ENCODE data around the gene CNPPD1. TPM values are rescaled to one million over a fixed set of nuclear protein-coding genes. Genes with fewer than 3 reads are reported as not detected.

Gene CNPPD1
- total RNA-seq, 2 experiments from 2014 or later = 42.3 to 43.4 TPM

DNA sequence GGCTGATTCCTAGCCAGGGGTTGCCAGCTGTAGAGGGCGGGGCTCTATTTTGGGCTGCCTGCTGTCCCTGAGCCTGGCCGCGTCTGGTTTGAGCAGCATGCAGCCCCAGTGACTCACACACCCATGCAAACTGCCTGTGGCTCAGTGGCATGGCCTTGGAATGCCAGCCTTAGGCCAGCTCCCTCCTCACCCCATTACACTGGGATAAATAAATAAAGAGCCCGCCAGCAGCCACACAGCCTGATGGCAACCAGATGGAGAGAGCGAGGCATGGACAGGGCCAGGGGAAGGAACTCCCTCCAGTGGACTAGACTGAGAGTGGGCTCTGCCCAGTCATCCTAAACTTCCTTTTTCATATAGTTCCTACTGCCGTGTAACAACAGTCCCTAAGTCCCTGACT, 34.4 kb downstream of the CNPPD1 start:
- Histone ChIP-seq H3K27me3 (ENCODE audit: control insufficient read depth in 1 of 2, insufficient read depth in 2 of 2, low read length in 2 of 2) (no peaks in the 10 kb centered on the region), H3K27ac (ENCODE audit: low read depth in 1 of 2, low read length in 2 of 2) (no peak overlapping the region), H3K4me1 (ENCODE audit: insufficient read depth, low read length) (no peaks in the 10 kb centered on the region), H3K9me3 (ENCODE audit: control insufficient read depth in 1 of 2, insufficient read depth in 1 of 2, low read length in 2 of 2) (no peaks in the 10 kb centered on the region), H3K4me3 (ENCODE audit: low read length) (no peak overlapping the region), H3K36me3 (ENCODE audit: insufficient read depth, low read length) (peaks cover 64% of the 10 kb centered on the region)
- Mint-ChIP-seq H3K9me3 (no peaks in the 10 kb centered on the region), H3K36me3 (ENCODE audit: low read depth) (peaks cover 93% of the 10 kb centered on the region), H3K4me3 (no peak overlapping the region), H3K27ac (no peak overlapping the region), H3K27me3 (no peaks in the 10 kb centered on the region), H3K4me1 (ENCODE audit: low read depth) (no peaks in the 10 kb centered on the region)
- ATAC-seq (ENCODE audit: poor library complexity) = no peak
- intact Hi-C loops (cut with DNase I, micrococcal nuclease) = no loop called here
- TF ChIP-seq, protein P1, sequence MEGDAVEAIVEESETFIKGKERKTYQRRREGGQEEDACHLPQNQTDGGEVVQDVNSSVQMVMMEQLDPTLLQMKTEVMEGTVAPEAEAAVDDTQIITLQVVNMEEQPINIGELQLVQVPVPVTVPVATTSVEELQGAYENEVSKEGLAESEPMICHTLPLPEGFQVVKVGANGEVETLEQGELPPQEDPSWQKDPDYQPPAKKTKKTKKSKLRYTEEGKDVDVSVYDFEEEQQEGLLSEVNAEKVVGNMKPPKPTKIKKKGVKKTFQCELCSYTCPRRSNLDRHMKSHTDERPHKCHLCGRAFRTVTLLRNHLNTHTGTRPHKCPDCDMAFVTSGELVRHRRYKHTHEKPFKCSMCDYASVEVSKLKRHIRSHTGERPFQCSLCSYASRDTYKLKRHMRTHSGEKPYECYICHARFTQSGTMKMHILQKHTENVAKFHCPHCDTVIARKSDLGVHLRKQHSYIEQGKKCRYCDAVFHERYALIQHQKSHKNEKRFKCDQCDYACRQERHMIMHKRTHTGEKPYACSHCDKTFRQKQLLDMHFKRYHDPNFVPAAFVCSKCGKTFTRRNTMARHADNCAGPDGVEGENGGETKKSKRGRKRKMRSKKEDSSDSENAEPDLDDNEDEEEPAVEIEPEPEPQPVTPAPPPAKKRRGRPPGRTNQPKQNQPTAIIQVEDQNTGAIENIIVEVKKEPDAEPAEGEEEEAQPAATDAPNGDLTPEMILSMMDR (IDR thresholded peaks at IDR 0.05) = no peak
- POLR2A ChIA-PET = no interaction called here
- CTCF ChIA-PET = interaction anchor here (2.0 kb wide), 1 partner anchor 12 kb away, joined by 5 read pairs; no protein-coding TSS in a partner anchor
- DNase-seq = no peak

DNA sequence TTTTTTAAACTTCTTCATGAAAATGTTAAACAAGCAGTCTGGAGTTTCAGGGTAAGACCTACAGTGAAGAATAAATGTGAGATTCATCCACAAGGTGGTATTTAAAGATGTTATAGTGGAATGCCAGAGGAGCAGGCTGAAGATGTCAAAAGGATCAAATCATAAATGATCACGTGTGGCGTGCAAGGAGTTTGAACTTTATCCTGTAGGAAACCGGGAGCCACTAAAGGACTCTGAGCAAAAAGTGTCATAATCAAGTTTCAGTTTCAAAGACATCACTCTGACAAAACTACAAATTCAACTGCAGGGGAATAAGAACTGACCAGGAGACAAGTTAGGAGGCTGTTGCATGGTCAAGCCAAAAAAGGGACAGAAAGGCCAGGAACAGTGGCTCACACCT, 36.0 kb downstream of the CNPPD1 start:
- Histone ChIP-seq H3K27ac (ENCODE audit: low read depth in 1 of 2, low read length in 2 of 2) (no peak overlapping the region), H3K9me3 (ENCODE audit: control insufficient read depth in 1 of 2, insufficient read depth in 1 of 2, low read length in 2 of 2) (no peaks in the 10 kb centered on the region), H3K27me3 (ENCODE audit: control insufficient read depth in 1 of 2, insufficient read depth in 2 of 2, low read length in 2 of 2) (no peaks in the 10 kb centered on the region), H3K4me1 (ENCODE audit: insufficient read depth, low read length) (no peaks in the 10 kb centered on the region), H3K4me3 (ENCODE audit: low read length) (no peak overlapping the region), H3K36me3 (ENCODE audit: insufficient read depth, low read length) (peaks cover 49% of the 10 kb centered on the region)
- no peak for DNase-seq
- no peaks in the 10 kb centered on the region for H3K27me3 Mint-ChIP-seq
- H3K27ac Mint-ChIP-seq = no peak overlapping the region
- intact Hi-C loops (cut with DNase I, micrococcal nuclease) = no loop called here
- H3K9me3 Mint-ChIP-seq = no peaks in the 10 kb centered on the region
- POLR2A ChIA-PET = no interaction called here
- TF ChIP-seq, protein P1 (IDR thresholded peaks at IDR 0.05) = no peak
- no peak for ATAC-seq (ENCODE audit: poor library complexity)
- H3K4me1 Mint-ChIP-seq (ENCODE audit: low read depth) = no peaks in the 10 kb centered on the region
- CTCF ChIA-PET = no interaction called here
- no peak overlapping the region for H3K4me3 Mint-ChIP-seq
- peaks cover 84% of the 10 kb centered on the region for H3K36me3 Mint-ChIP-seq (ENCODE audit: low read depth)

DNA sequence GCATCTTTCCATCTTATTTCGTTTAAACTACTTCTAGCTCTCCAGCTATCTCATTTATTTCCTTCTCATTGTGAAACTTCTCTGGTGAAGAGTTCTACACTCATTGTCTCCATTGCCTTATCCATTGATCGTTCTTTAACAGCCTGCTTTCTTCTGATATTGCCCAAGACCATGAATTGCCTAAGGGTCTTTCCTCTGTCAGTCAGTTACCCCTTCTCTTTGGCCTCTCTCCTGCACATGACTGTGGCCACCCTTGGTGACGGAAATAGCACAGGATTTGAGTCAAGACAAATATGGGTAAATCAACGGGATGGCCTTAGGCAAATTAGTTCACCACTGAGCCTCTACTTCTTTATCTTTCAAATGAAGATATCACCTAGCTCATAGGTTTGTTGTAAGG, 42.7 kb downstream of the CNPPD1 start:
- Histone ChIP-seq H3K27me3 (ENCODE audit: control insufficient read depth in 1 of 2, insufficient read depth in 2 of 2, low read length in 2 of 2) (no peaks in the 10 kb centered on the region), H3K4me3 (ENCODE audit: low read length) (no peak overlapping the region), H3K9me3 (ENCODE audit: control insufficient read depth in 1 of 2, insufficient read depth in 1 of 2, low read length in 2 of 2) (no peaks in the 10 kb centered on the region), H3K36me3 (ENCODE audit: insufficient read depth, low read length) (peaks cover 8% of the 10 kb centered on the region), H3K4me1 (ENCODE audit: insufficient read depth, low read length) (no peaks in the 10 kb centered on the region), H3K27ac (ENCODE audit: low read depth in 1 of 2, low read length in 2 of 2) (no peak overlapping the region)
- TF ChIP-seq, protein P1 (IDR thresholded peaks at IDR 0.05) = no peak
- peaks cover 1% of the 10 kb centered on the region for H3K4me1 Mint-ChIP-seq (ENCODE audit: low read depth)
- POLR2A ChIA-PET = no interaction called here
- H3K27ac Mint-ChIP-seq = no peak overlapping the region
- intact Hi-C loops (cut with DNase I, micrococcal nuclease) = no loop called here
- CTCF ChIA-PET = interaction anchor here (0.9 to 1.1 kb wide), 2 partner anchors 123 to 154 kb away, joined by 3 read pairs; no protein-coding TSS in a partner anchor
- DNase-seq = no peak
- H3K9me3 Mint-ChIP-seq = no peaks in the 10 kb centered on the region
- no peak overlapping the region for H3K4me3 Mint-ChIP-seq
- no peaks in the 10 kb centered on the region for H3K27me3 Mint-ChIP-seq
- no peak for ATAC-seq (ENCODE audit: poor library complexity)
- peaks cover 51% of the 10 kb centered on the region for H3K36me3 Mint-ChIP-seq (ENCODE audit: low read depth)
